NCI-H446 treated with DMSO at 0.1 percent for 48 hours (cell line): ENCODE data around the gene DCTN3.
"Not testable (repeated sequence)": the region's sequence is repeated elsewhere in the genome, so short reads cannot be mapped to it uniquely, and the experiment has no call there.

Experiments used
- DNase-seq: peaks from one replicate; lab custom pipeline; 2025; lab: John Stamatoyannopoulos, UW

DCTN3 gene

GRCh38 chr9:34647084-34647403 lies 26.7 kb upstream of the DCTN3 start:
- DNase-seq: no peak

GRCh38 chr9:34646211-34647083 lies 26.2 kb upstream of the DCTN3 start, which contains the start of gene GALT:
Gene GALT, plus strand, starts transcription at chr9:34646675. Its CDS starts 30 bp downstream, at chr9:34646705.
- DNase-seq: no peak

- no peak for DNase-seq
Observed at GRCh38 chr9:34644766-34645314, 24.5 kb upstream of the DCTN3 start.

- no peak for DNase-seq
Observed at GRCh38 chr9:34642679-34643078, 22.4 kb upstream of the DCTN3 start.

GRCh38 chr9:34639322-34639721 lies 19.0 kb upstream of the DCTN3 start:
- DNase-seq: not testable (repeated sequence)

GRCh38 chr9:34638138-34638445 lies 17.8 kb upstream of the DCTN3 start:
- no peak for DNase-seq

GRCh38 chr9:34637356-34638137 lies 17.3 kb upstream of the DCTN3 start, which contains the start of gene SIGMAR1:
Gene SIGMAR1, minus strand, starts transcription at chr9:34637787. Its CDS starts 90 bp downstream, at chr9:34637697.
- peak; percentile 83 for DNase-seq

GRCh38 chr9:34636791-34637355 lies 16.6 kb upstream of the DCTN3 start:
- no peak for DNase-seq

GRCh38 chr9:34635556-34635955 lies 15.3 kb upstream of the DCTN3 start:
- DNase-seq: no peak

GRCh38 chr9:34634551-34635248 lies 14.4 kb upstream of the DCTN3 start:
- no peak for DNase-seq

- DNase-seq: peak; percentile 35
Observed at GRCh38 chr9:34633851-34634550, 13.7 kb upstream of the DCTN3 start.

GRCh38 chr9:34633166-34633565 lies 12.9 kb upstream of the DCTN3 start:
- no peak for DNase-seq

- DNase-seq: no peak
Observed at GRCh38 chr9:34630402-34631154, 10.3 kb upstream of the DCTN3 start.

GRCh38 chr9:34629491-34629808 lies 9.2 kb upstream of the DCTN3 start:
- DNase-seq: no peak

- DNase-seq: no peak
Observed at GRCh38 chr9:34628656-34629490, 8.6 kb upstream of the DCTN3 start, which contains the start of gene ARID3C. Gene ARID3C, minus strand, starts transcription at chr9:34629066. Its CDS starts 1,052 bp downstream, at chr9:34628014.

GRCh38 chr9:34627716-34628655 lies 7.7 kb upstream of the DCTN3 start:
- no peak for DNase-seq

GRCh38 chr9:34625186-34625486 lies 4.8 kb upstream of the DCTN3 start:
- no peak for DNase-seq

- DNase-seq: no peak
Observed at GRCh38 chr9:34624475-34625185, 4.3 kb upstream of the DCTN3 start.
